GM19035 (cell line): ENCODE data around the gene ANXA6.
A peak's percentile ranks its signal among the peaks of the same experiment; 100 is the strongest.

Experiments used
- ATAC-seq: cut with Tn5 transposase; IDR thresholded peaks from one replicate; pipeline ENCODE4 v1.9.1; 2021; ENCODE audit not compliant: unreplicated experiment

ANXA6 gene

GRCh38 chr5:151084363-151084762 is 73.2 kb downstream of the ANXA6 start:
- ATAC-seq: no peak

GRCh38 chr5:151083081-151083676 is 74.4 kb downstream of the ANXA6 start:
- ATAC-seq: no peak

GRCh38 chr5:151082282-151082902 is 75.2 kb downstream of the ANXA6 start:
- no peak for ATAC-seq

- no peak for ATAC-seq
These were observed 75.9 kb downstream of the ANXA6 start for GRCh38 chr5:151081431-151082281.

GRCh38 chr5:151080613-151081430 is 76.8 kb downstream of the ANXA6 start, which contains the start of gene TNIP1:
TSS of gene TNIP1 (minus strand) at chr5:151081034. CDS start at chr5:151065095, 15,939 bp downstream.
- ATAC-seq: peak; percentile 70

GRCh38 chr5:151079838-151080612 is 77.6 kb downstream of the ANXA6 start:
- ATAC-seq: no peak

GRCh38 chr5:151078490-151079262 is 78.9 kb downstream of the ANXA6 start:
- peak; percentile 51 for ATAC-seq

- ATAC-seq: no peak
These were observed 79.6 kb downstream of the ANXA6 start for GRCh38 chr5:151077967-151078366.

GRCh38 chr5:151077419-151077818 is 80.2 kb downstream of the ANXA6 start:
- no peak for ATAC-seq

GRCh38 chr5:151076616-151077015 is 81.0 kb downstream of the ANXA6 start:
- ATAC-seq: no peak

- no peak for ATAC-seq
These were observed 81.8 kb downstream of the ANXA6 start for GRCh38 chr5:151075698-151076331.

- ATAC-seq: no peak
These were observed 83.0 kb downstream of the ANXA6 start for GRCh38 chr5:151074557-151074956.

GRCh38 chr5:151073280-151073679 is 84.3 kb downstream of the ANXA6 start:
- no peak for ATAC-seq

GRCh38 chr5:151072630-151073025 is 85.0 kb downstream of the ANXA6 start:
- no peak for ATAC-seq

- no peak for ATAC-seq
These were observed 85.5 kb downstream of the ANXA6 start for GRCh38 chr5:151071848-151072629.

- no peak for ATAC-seq
These were observed 86.6 kb downstream of the ANXA6 start for GRCh38 chr5:151071021-151071420.

GRCh38 chr5:151070449-151070848 is 87.1 kb downstream of the ANXA6 start:
- no peak for ATAC-seq
